ENCODE data around the gene HDHD3. TPM values are rescaled to one million over a fixed set of nuclear protein-coding genes. Genes with fewer than 3 reads are reported as not detected.
"Not testable (repeated sequence)": the region's sequence is repeated elsewhere in the genome, so short reads cannot be mapped to it uniquely, and the experiment has no call there.

Gene HDHD3
- total RNA-seq, 2 experiments from 2014 or later, result 16.0 to 18.1 TPM

- H3K27ac ChIP-seq (ENCODE audit: low read depth, low read length, poor library complexity, severe bottlenecking), result peak overlapping the region; percentile 97
- intact Hi-C loops (cut with micrococcal nuclease; ENCODE audit: unreplicated experiment), result no loop called here
- no TSS peak for BruUV-seq (replicated peaks)
- peaks cover 31% of the 10 kb centered on the region for H3K79me2 ChIP-seq (ENCODE audit: insufficient read depth, low read depth, low read length)
- CTCF ChIA-PET (ENCODE audit: unreplicated experiment), result interaction anchor here (0.8 kb wide), 1 partner anchor 140 kb away, joined by 3 read pairs; no protein-coding TSS in a partner anchor
- H3K9me3 ChIP-seq (ENCODE audit: low read length), result no peaks in the 10 kb centered on the region
- POLR2A ChIA-PET, result interaction anchor here (0.6 to 2.6 kb wide), 8 partner anchors 8 to 193 kb away, joined by 3 to 14 read pairs (median 4); partner anchors contain the start of genes ALAD and BSPRY
- peak overlapping the region; percentile 88; the same call in 1 of the 2 replicates for H2AFZ ChIP-seq (ENCODE audit: low read length)
- no peaks in the 10 kb centered on the region; the same call in 1 of the 2 replicates for H4K20me1 ChIP-seq (ENCODE audit: insufficient read depth, low read length)
- peak overlapping the region; percentile 88 for H3K4me3 ChIP-seq (ENCODE audit: low read depth, low read length, poor library complexity, severe bottlenecking)
- H3K36me3 ChIP-seq (ENCODE audit: insufficient read depth, low read length), result peaks cover 38% of the 10 kb centered on the region
- peak overlapping the region; percentile 89 for H3K4me2 ChIP-seq (ENCODE audit: low read length)
- peaks cover 43% of the 10 kb centered on the region for H3K4me1 ChIP-seq (ENCODE audit: insufficient read depth, low read length, poor library complexity, severe bottlenecking)
- peak; percentile 20 for DNase-seq (ENCODE audit: low spot score)
- no peaks in the 10 kb centered on the region for H3K9me2 ChIP-seq (ENCODE audit: insufficient read depth, low read length)
- no peak for TF ChIP-seq EZH2phosphoT487 (IDR thresholded peaks at IDR 0.05; ENCODE audit: borderline replicate concordance, low read depth, low read length)
- TF ChIP-seq CTCF (conservative IDR thresholded peaks at IDR 0.05; ENCODE audit: low read length), result no peak
These were observed 32.7 kb upstream of the HDHD3 start for GRCh38 chr9:113409481-113409880.

GRCh38 chr9:113406873-113407511, 30.2 kb upstream of the HDHD3 start:
- Histone ChIP-seq H3K4me1 (ENCODE audit: insufficient read depth, low read length, poor library complexity, severe bottlenecking) (peaks cover 35% of the 10 kb centered on the region), H3K27ac (ENCODE audit: low read depth, low read length, poor library complexity, severe bottlenecking) (peak overlapping the region; percentile 25), H3K4me3 (ENCODE audit: low read depth, low read length, poor library complexity, severe bottlenecking) (peak overlapping the region; percentile 88), H3K4me2 (ENCODE audit: low read length) (peak overlapping the region; percentile 89), H3K79me2 (ENCODE audit: insufficient read depth, low read depth, low read length) (peaks cover 31% of the 10 kb centered on the region), H3K36me3 (ENCODE audit: insufficient read depth, low read length) (peaks cover 38% of the 10 kb centered on the region)
- POLR2A ChIA-PET, result interaction anchor here (1.0 kb wide), 1 partner anchor 113 kb away, joined by 3 read pairs; no protein-coding TSS in a partner anchor
- BruUV-seq (replicated peaks); H3K9me3 ChIP-seq (ENCODE audit: low read length); H2AFZ ChIP-seq (ENCODE audit: low read length); H3K9me2 ChIP-seq (ENCODE audit: insufficient read depth, low read length); H4K20me1 ChIP-seq (ENCODE audit: insufficient read depth, low read length); CTCF ChIA-PET (ENCODE audit: unreplicated experiment): not testable (repeated sequence)
- intact Hi-C loops (cut with micrococcal nuclease; ENCODE audit: unreplicated experiment), result loop anchor here (1.0 kb wide), 1 partner anchor 98 kb away; no protein-coding TSS in a partner anchor
- DNase-seq (ENCODE audit: low spot score), result peak; percentile 75
- TF ChIP-seq CTCF (conservative IDR thresholded peaks at IDR 0.05; ENCODE audit: low read length), result peak; percentile 79

GRCh38 chr9:113406353-113406752, 29.6 kb upstream of the HDHD3 start:
- intact Hi-C loops (cut with micrococcal nuclease; ENCODE audit: unreplicated experiment); H3K9me3 ChIP-seq (ENCODE audit: low read length); H3K9me2 ChIP-seq (ENCODE audit: insufficient read depth, low read length); H2AFZ ChIP-seq (ENCODE audit: low read length); CTCF ChIA-PET (ENCODE audit: unreplicated experiment); H3K27ac ChIP-seq (ENCODE audit: low read depth, low read length, poor library complexity, severe bottlenecking); H3K4me2 ChIP-seq (ENCODE audit: low read length); H3K4me3 ChIP-seq (ENCODE audit: low read depth, low read length, poor library complexity, severe bottlenecking); H4K20me1 ChIP-seq (ENCODE audit: insufficient read depth, low read length); BruUV-seq (replicated peaks); DNase-seq (ENCODE audit: low spot score): not testable (repeated sequence)
- Histone ChIP-seq H3K36me3 (ENCODE audit: insufficient read depth, low read length) (peaks cover 38% of the 10 kb centered on the region), H3K79me2 (ENCODE audit: insufficient read depth, low read depth, low read length) (peaks cover 31% of the 10 kb centered on the region), H3K4me1 (ENCODE audit: insufficient read depth, low read length, poor library complexity, severe bottlenecking) (peaks cover 34% of the 10 kb centered on the region)
- POLR2A ChIA-PET, result interaction anchor here (0.7 to 1.1 kb wide), 3 partner anchors 51 to 114 kb away, joined by 3 to 4 read pairs (median 3); no protein-coding TSS in a partner anchor

Data from OCI-LY7 (cell line).